Fibroblast of lung (primary cell): ENCODE data around the gene POLE3. TPM values are rescaled to one million over a fixed set of nuclear protein-coding genes. Genes with fewer than 3 reads are reported as not detected.
"Not testable (repeated sequence)": the region's sequence is repeated elsewhere in the genome, so short reads cannot be mapped to it uniquely, and the experiment has no call there.

ENCODE experiments used
- DNase-seq, 2 donors: peaks; one replicate each; pipeline versions ENCODE4 v3.0.0 to v3.0.0-alpha.2; 2010; ENCODE audit warnings: low read depth in 2 of 2
- H2AFZ ChIP-seq: 2 replicates; pipeline ENCODE4 v1.5.1; 2012; ENCODE audit warnings: low read length, control low read depth, inconsistent platforms
- H3K27ac ChIP-seq: 2 replicates; pipeline ENCODE4 v1.5.1; 2011; ENCODE audit warnings: low read length, control low read depth; ENCODE audit not compliant: insufficient read depth
- H3K27me3 ChIP-seq: 2 replicates; pipeline ENCODE4 v1.5.1; 2011; ENCODE audit warnings: mild to moderate bottlenecking, low read length; ENCODE audit not compliant: control insufficient read depth, insufficient read depth
- H3K36me3 ChIP-seq: 2 replicates; pipeline ENCODE4 v1.5.1; 2011; ENCODE audit warnings: low read length; ENCODE audit not compliant: control insufficient read depth, insufficient read depth
- H3K4me1 ChIP-seq: 2 replicates; pipeline ENCODE4 v1.5.1; 2011; ENCODE audit warnings: low read length; ENCODE audit not compliant: control insufficient read depth, insufficient read depth; ENCODE audit errors: extremely low read depth
- H3K4me2 ChIP-seq: 2 replicates; pipeline ENCODE4 v1.5.1; 2011; ENCODE audit warnings: low read length, control low read depth; ENCODE audit not compliant: insufficient read depth; ENCODE audit errors: extremely low read depth
- H3K4me3 ChIP-seq, 4 experiments: fragments of 200-600 bp in 1 of 4; sonication (generic) in 1 of 4; replicated peaks in 1 of 4; 2 replicates each; pipeline ENCODE4 v1.5.1; 2011 to 2016; ENCODE audit warnings: low read length in 4 of 4, low read depth in 3 of 4, mild to moderate bottlenecking in 3 of 4, control low read depth in 2 of 4, inconsistent platforms in 1 of 4, mixed read lengths in 1 of 4; ENCODE audit not compliant: insufficient read depth in 1 of 4; ENCODE audit errors: control extremely low read depth in 1 of 4
- H3K79me2 ChIP-seq: 2 replicates; pipeline ENCODE4 v1.5.1; 2012; ENCODE audit warnings: mild to moderate bottlenecking, low read length, inconsistent platforms; ENCODE audit not compliant: control insufficient read depth, insufficient read depth
- H3K9ac ChIP-seq: 2 replicates; pipeline ENCODE4 v1.5.1; 2011; ENCODE audit warnings: mild to moderate bottlenecking, low read length, control low read depth; ENCODE audit not compliant: insufficient read depth
- H3K9me3 ChIP-seq: 2 replicates; pipeline ENCODE4 v1.5.1; 2012; ENCODE audit warnings: low read depth, low read length; ENCODE audit not compliant: control insufficient read depth, insufficient read depth
- H4K20me1 ChIP-seq: 2 replicates; pipeline ENCODE4 v1.5.1; 2011; ENCODE audit warnings: low read length; ENCODE audit not compliant: control insufficient read depth, insufficient read depth; ENCODE audit errors: extremely low read depth
- EZH2 ChIP-seq: IDR thresholded peaks from 2 replicates; pipeline ENCODE4 v1.5.1; 2012; ENCODE audit warnings: low read length, control low read depth, mild to moderate bottlenecking; ENCODE audit errors: missing control alignments
- polyA plus RNA-seq, 2 donors: library from polyadenylated mRNA; depleted of rRNA in 1 of 2; stranded (reverse) in 1 of 2; unstranded in 1 of 2; fragments of >200 nt; gene quantifications; 2 replicates each; pipeline ENCODE4 v1.2.1, GENCODE V29; 2011 to 2012; ENCODE audit warnings: missing spikeins in 1 of 2
- total RNA-seq: library from RNA; depleted of rRNA; stranded (reverse); fragments of >200 nt; gene quantifications from 2 replicates; pipeline ENCODE4 v1.2.1, GENCODE V29; 2014
- TF ChIP-seq, protein P1 (sequence below), 2 donors: IDR thresholded peaks in 1 of 2; conservative IDR thresholded peaks in 1 of 2; 1 replicate in 1 of 2; 2 replicates in 1 of 2; pipeline ENCODE4 v1.5.1; 2011 to 2012; ENCODE audit warnings: low read length in 2 of 2, control low read depth in 1 of 2, inconsistent platforms in 1 of 2, low read depth in 1 of 2, mild to moderate bottlenecking in 1 of 2

POLE3 gene
- total and polyA plus RNA-seq, 2 donors (not counting 1 experiment from before 2014, with no cell fraction given) = 17.3 to 45.9 TPM

DNA sequence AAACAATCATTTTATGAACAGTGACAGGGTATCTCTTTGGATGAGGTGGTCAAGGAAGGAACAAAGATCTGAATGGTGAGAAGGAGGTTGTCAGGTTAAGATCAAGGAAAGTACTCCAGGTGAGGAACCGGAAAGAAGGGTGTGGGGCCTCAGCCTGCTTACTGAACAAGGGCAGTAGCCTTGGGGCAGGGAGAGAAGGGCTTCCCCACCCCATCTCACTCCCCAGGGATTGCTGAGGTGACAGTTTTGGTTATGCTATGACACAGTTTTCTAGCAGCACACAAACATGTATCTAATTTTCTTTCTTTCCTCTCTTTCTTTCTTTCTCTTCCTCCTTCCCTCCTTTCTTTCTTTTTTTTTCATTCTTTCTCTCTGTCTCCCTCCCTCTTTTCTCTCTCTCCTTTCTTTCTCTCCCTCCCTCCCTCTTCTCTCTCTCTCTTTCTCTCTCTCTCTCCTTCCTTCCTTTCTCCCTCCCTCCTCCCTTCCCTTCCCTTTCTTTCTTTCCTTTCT lies 29.6 kb downstream of the POLE3 start:
- no peak for DNase-seq
- Histone ChIP-seq H3K4me1 (no peaks in the 10 kb centered on the region), H4K20me1 (no peaks in the 10 kb centered on the region), H3K27ac (no peak overlapping the region), H3K4me3 (no peak overlapping the region), H3K27me3 (no peaks in the 10 kb centered on the region), H3K36me3 (no peaks in the 10 kb centered on the region), H2AFZ (no peak overlapping the region), H3K9ac (no peak overlapping the region), H3K79me2 (no peaks in the 10 kb centered on the region), H3K4me2 (no peak overlapping the region), H3K9me3 (no peaks in the 10 kb centered on the region)
- TF ChIP-seq, protein P1, sequence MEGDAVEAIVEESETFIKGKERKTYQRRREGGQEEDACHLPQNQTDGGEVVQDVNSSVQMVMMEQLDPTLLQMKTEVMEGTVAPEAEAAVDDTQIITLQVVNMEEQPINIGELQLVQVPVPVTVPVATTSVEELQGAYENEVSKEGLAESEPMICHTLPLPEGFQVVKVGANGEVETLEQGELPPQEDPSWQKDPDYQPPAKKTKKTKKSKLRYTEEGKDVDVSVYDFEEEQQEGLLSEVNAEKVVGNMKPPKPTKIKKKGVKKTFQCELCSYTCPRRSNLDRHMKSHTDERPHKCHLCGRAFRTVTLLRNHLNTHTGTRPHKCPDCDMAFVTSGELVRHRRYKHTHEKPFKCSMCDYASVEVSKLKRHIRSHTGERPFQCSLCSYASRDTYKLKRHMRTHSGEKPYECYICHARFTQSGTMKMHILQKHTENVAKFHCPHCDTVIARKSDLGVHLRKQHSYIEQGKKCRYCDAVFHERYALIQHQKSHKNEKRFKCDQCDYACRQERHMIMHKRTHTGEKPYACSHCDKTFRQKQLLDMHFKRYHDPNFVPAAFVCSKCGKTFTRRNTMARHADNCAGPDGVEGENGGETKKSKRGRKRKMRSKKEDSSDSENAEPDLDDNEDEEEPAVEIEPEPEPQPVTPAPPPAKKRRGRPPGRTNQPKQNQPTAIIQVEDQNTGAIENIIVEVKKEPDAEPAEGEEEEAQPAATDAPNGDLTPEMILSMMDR (conservative IDR thresholded peaks at IDR 0.05 in 1 of 2, IDR thresholded peaks at IDR 0.05 in 1 of 2; ENCODE audit: low read depth in 1 of 2, low read length in 2 of 2) = no peak
- TF ChIP-seq EZH2 = no peak

DNA sequence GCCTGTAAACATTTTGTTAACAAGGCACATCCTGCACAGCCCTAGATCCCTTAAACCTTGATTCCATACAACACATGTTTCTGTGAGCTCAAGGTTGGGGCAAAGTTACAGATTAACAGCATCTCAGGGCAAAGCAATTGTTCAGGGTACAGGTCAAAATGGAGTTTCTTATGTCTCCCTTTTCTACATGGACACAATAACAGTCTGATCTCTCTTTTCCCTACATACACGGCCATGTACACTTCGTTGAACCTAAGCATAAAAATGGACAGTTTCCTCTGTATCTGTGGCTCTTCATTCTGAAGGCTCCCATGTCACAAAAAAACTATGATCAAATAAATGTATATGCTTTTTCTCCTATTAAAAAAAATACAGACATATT lies 30.7 kb downstream of the POLE3 start:
- not testable (repeated sequence) for H3K36me3 ChIP-seq, DNase-seq

DNA sequence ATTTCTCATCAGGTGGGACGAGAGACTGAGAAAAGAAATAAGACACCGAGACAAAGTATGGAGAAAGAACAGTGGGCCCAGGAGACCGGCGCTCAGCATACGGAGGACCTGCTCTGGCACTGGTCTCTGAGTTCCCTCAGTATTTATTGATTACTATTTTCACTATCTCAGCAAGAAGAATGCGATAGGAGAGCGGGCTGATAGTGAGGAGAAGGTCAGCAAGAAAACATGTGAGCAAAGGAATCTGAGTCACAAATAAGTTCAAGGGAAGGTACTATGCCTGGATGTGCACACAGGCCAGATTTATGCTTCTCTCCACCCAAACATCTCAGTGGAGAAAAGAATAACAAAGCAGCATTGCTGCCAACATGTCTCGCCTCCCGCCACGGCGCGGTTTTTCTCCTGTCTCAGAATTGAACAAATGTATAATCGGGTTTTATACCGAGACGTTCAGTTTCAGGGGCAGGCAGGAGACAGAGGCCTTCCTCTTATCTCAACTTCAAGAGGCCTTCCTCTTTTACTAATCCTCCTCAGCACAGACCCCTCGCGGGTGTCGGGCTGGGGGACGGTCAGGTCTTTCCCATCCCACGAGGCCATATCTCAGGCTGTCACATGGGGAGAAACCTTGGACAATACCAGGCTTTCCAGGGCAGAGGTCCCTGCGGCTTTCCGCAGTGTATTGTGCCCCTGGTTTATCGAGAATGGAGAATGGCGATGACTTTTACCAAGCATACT lies 31.2 kb downstream of the POLE3 start:
- H3K9ac ChIP-seq, H3K79me2 ChIP-seq, H3K4me1 ChIP-seq, H2AFZ ChIP-seq, H3K9me3 ChIP-seq, H3K4me3 ChIP-seq, DNase-seq, H3K27me3 ChIP-seq, H3K4me2 ChIP-seq, H4K20me1 ChIP-seq, H3K27ac ChIP-seq, H3K36me3 ChIP-seq: not testable (repeated sequence)

More for the DNA sequence above, 30.7 kb downstream of the POLE3 start:
- H3K9ac ChIP-seq, H3K4me3 ChIP-seq, H3K4me1 ChIP-seq, H2AFZ ChIP-seq, H3K4me2 ChIP-seq, H3K27ac ChIP-seq, H4K20me1 ChIP-seq, H3K79me2 ChIP-seq, H3K9me3 ChIP-seq, H3K27me3 ChIP-seq: not testable (repeated sequence)
